Measurements from ENCODE around the gene CSRNP3. TPM values are rescaled to one million over a fixed set of nuclear protein-coding genes. Genes with fewer than 3 reads are reported as not detected.

The CSRNP3 gene
- total RNA-seq, 1 experiment from 2014 or later, result 0.41 TPM

- Histone ChIP-seq H3K4me1 (replicated peaks; ENCODE audit: insufficient read depth) (no peaks in the 10 kb centered on the region), H3K79me2 (ENCODE audit: low read depth) (no peaks in the 10 kb centered on the region), H4K20me1 (ENCODE audit: insufficient read depth) (no peaks in the 10 kb centered on the region), H3F3A (ENCODE audit: insufficient read depth, low read depth) (no peaks in the 10 kb centered on the region), H3K4me3 (no peak overlapping the region), H3K9me3 (ENCODE audit: insufficient read depth, low read depth) (no peaks in the 10 kb centered on the region), H3K36me3 (ENCODE audit: low read depth) (no peaks in the 10 kb centered on the region), H3K9me2 (ENCODE audit: insufficient read depth) (no peaks in the 10 kb centered on the region), H2AFZ (no peak overlapping the region), H3K4me2 (no peak overlapping the region), H3K27me3 (ENCODE audit: insufficient read depth, low read depth) (no peaks in the 10 kb centered on the region), H3K27ac (no peak overlapping the region)
- DNase-seq, result no peak
- CTCF ChIA-PET, result no interaction called here
- no TSS peak for BruUV-seq (replicated peaks)
- TF ChIP-seq CTCF (conservative IDR thresholded peaks at IDR 0.05) (no peak), EZH2 (IDR thresholded peaks at IDR 0.05; ENCODE audit: low read depth) (no peak)
- intact Hi-C loops (cut with micrococcal nuclease; ENCODE audit: unreplicated experiment), result no loop called here
- POLR2A ChIA-PET (ENCODE audit: unreplicated experiment), result no interaction called here
These were observed 29.6 kb downstream of the CSRNP3 start for GRCh38 chr2:165499131-165499530.

- no peak overlapping the region for H3K27ac ChIP-seq
- no peak overlapping the region for H2AFZ ChIP-seq
- H3K36me3 ChIP-seq (ENCODE audit: low read depth), result no peaks in the 10 kb centered on the region
- no peak for DNase-seq
- no peak overlapping the region for H3K4me3 ChIP-seq
- no peaks in the 10 kb centered on the region for H3F3A ChIP-seq (ENCODE audit: insufficient read depth, low read depth)
- CTCF ChIA-PET, result no interaction called here
- no peaks in the 10 kb centered on the region for H3K79me2 ChIP-seq (ENCODE audit: low read depth)
- no TSS peak for BruUV-seq (replicated peaks)
- H3K4me1 ChIP-seq (replicated peaks; ENCODE audit: insufficient read depth), result no peaks in the 10 kb centered on the region
- intact Hi-C loops (cut with micrococcal nuclease; ENCODE audit: unreplicated experiment), result no loop called here
- no peaks in the 10 kb centered on the region for H3K9me3 ChIP-seq (ENCODE audit: insufficient read depth, low read depth)
- TF ChIP-seq EZH2 (IDR thresholded peaks at IDR 0.05; ENCODE audit: low read depth) (no peak), CTCF (conservative IDR thresholded peaks at IDR 0.05) (no peak)
- H3K9me2 ChIP-seq (ENCODE audit: insufficient read depth), result no peaks in the 10 kb centered on the region
- H3K27me3 ChIP-seq (ENCODE audit: insufficient read depth, low read depth), result no peaks in the 10 kb centered on the region
- POLR2A ChIA-PET (ENCODE audit: unreplicated experiment), result no interaction called here
- no peak overlapping the region for H3K4me2 ChIP-seq
- H4K20me1 ChIP-seq (ENCODE audit: insufficient read depth), result no peaks in the 10 kb centered on the region
These were observed 30.5 kb downstream of the CSRNP3 start for GRCh38 chr2:165500001-165500400.

GRCh38 chr2:165500816-165501215 lies 31.3 kb downstream of the CSRNP3 start:
- BruUV-seq (replicated peaks), result no TSS peak

More at GRCh38 chr2:165500816-165501215, 31.3 kb downstream of the CSRNP3 start:
- Histone ChIP-seq H3K36me3 (ENCODE audit: low read depth) (no peaks in the 10 kb centered on the region), H3K4me3 (no peak overlapping the region), H3K9me3 (ENCODE audit: insufficient read depth, low read depth) (no peaks in the 10 kb centered on the region), H3F3A (ENCODE audit: insufficient read depth, low read depth) (no peaks in the 10 kb centered on the region), H3K4me1 (replicated peaks; ENCODE audit: insufficient read depth) (no peaks in the 10 kb centered on the region), H4K20me1 (ENCODE audit: insufficient read depth) (no peaks in the 10 kb centered on the region), H2AFZ (no peak overlapping the region), H3K79me2 (ENCODE audit: low read depth) (no peaks in the 10 kb centered on the region), H3K4me2 (no peak overlapping the region), H3K27ac (no peak overlapping the region), H3K27me3 (ENCODE audit: insufficient read depth, low read depth) (no peaks in the 10 kb centered on the region), H3K9me2 (ENCODE audit: insufficient read depth) (no peaks in the 10 kb centered on the region)
- POLR2A ChIA-PET (ENCODE audit: unreplicated experiment), result no interaction called here
- TF ChIP-seq CTCF (conservative IDR thresholded peaks at IDR 0.05), result no peak
- TF ChIP-seq EZH2 (IDR thresholded peaks at IDR 0.05; ENCODE audit: low read depth), result no peak
- CTCF ChIA-PET, result no interaction called here
- no peak for DNase-seq
- intact Hi-C loops (cut with micrococcal nuclease; ENCODE audit: unreplicated experiment), result no loop called here
